NT2/D1 (cell line): ENCODE data around the gene MRGPRX4.

Source experiments
- SUZ12 ChIP-seq: IDR thresholded peaks from 2 replicates; pipeline ENCODE4 v1.6.1; 2011; ENCODE audit not compliant: insufficient read length, insufficient read depth; ENCODE audit errors: extremely low read depth
- YY1 ChIP-seq: IDR thresholded peaks from 2 replicates; pipeline ENCODE4 v1.6.1; 2011; ENCODE audit not compliant: insufficient read length, insufficient read depth
- ZNF274 ChIP-seq: IDR thresholded peaks from 2 replicates; pipeline ENCODE4 v1.6.1; 2011; ENCODE audit warnings: mild to moderate bottlenecking, low read depth, low read length

GRCh38 chr11:18137186-18137800, 35.3 kb upstream of the MRGPRX4 start:
- no peak for TF ChIP-seq YY1
- TF ChIP-seq ZNF274: no peak
- no peak for TF ChIP-seq SUZ12
